Activated T-helper 1 cell treated with Interleukin-2 at 50 U/mL for 16 hours (primary cell): Measurements from ENCODE around the gene SLC22A23.

Source experiments
- DNase-seq: peaks from one replicate; pipeline ENCODE4 v3.0.0-alpha.2; 2020; ENCODE audit warnings: low read depth

SLC22A23 gene

DNA sequence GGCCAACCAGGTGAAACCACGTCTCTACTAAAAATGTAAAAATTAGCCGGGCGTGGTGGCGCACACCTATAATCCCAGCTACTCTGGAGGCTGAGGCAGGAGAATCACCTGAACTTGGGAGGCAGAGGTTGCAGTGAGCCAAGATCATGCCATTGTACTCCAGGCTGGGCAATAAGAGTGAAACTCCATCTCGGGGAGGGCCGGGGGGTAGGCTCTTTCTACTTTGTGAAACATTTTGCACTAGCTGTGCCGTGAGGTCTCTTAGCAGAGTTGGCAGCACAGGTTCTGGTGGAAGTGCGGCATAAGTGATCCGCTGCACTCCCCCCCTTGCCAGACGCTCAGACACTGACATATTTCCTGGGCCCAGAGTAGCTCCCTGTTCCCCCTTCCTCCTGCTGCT, 173.6 kb downstream of the SLC22A23 start:
- no peak for DNase-seq

DNA sequence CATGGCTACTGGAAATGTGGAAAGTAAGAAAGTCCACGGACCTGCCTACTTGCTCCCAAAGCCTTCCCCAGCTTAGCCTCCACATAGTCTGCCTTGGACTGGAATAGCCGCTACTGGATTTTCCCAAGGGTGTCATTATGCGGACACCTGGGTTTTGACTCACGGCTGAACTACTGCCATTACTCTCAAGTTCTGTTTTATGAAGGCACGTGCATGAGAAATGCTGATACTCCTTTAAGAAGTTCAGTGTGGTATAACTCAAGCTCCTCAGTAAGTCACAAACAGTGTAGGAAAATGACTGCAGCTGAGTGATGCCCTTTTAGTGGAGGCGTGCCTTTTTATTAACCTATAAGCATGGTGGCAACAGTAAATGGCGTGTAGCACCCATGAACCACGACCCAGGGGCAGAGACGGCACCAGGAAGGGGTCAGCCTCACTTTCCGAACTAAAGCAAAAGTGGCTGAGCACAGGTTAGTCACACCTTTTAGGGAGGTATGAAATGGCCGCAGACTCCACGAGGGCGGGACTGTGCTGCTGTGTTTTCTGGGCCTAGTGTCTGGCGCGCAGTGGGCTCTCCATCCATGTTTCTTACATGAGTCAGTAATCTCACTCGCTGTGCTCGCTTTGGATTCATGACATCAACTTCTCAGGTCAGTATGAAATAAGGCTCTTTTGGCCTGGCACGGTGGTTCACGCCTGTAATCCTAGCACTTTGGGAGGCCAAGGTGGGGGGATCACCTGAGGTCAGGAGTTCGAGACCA, 174.2 kb downstream of the SLC22A23 start:
- DNase-seq, result no peak

DNA sequence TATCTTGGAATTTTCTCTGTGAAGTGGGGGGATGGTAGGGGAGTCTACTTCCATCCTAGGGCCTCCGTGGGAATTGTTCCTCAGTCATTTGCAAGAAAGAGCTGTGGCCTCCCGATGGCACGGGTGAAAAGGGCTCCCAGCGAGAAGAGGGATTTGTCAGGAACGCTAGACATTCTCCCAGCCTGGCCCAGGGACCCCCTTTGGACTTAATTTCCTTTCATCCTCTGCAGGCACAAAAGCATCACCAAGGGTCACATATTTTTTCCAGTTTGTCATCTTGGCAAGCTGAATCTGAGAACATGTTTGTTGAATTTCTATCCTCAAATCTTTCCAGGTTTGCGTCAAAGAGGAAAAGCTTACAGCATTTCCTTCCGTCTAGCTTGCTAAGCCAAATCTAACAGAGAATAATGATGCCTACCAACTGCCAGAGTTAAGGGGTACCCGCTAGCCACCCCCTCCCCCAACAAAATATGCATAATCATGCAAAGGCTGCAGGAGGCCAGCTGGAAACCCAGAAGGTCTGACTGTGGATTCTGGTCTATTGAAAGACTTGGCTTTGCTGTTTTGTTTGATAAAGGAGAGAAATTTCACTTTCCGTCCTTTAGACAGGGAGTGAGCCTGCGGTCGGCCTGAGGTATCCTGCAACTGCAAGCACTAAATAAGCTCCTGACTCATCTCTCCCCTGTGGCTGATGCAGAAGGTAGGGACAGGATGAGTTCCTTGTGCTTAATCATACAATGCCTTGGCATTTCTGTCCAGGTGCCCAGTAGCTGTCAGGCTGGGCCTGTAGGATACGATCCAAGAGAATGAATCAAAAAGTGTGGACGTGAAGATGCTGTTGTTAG, 175.0 kb downstream of the SLC22A23 start:
- no peak for DNase-seq

DNA sequence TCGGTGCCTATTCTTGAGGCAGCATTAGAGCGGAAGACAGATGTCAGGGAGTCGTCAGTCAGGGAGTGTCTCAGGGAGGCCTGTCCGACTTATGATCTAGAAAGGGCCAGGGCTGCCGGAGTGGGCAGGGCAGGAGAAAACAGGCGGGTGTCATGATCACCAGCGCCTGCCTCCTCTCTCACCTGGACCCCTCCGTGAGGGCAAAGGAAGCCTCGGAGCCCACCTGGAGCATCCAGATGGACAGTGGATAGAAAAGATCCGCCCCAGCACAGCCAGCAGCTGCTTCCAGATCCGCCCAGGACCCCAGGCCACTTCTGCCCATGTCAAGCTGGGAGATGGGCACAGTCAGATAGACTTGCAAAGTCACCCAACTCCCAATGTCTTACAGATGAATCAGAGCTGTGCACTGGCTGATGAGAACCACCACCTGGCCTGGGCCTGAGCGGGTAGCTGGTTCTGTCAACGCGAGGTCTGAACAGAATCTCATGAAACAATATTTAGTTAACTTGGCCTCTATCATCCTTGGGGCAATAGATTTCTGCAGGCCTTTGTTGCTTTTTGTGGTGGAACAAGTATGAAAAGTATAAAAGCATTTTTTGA, 175.9 kb downstream of the SLC22A23 start:
- no peak for DNase-seq

DNA sequence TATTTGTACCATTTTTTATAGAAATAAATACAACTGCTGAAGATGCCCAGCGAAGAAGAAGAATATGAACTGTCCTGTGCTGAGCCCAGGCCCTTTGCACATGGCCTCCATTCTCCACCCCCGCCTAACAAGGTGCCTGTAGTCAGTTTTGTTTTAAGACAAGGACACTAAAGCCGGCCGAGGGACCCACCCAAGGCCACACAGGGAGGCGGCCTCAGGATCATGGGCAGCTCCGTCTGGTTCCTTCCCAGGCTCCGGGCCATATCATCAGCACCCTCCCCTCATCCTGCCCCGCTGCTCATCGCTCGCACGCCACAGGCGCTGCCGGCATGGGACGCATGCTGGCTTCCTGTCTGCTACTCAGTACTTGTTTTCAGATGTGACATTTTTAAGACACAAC, 176.8 kb downstream of the SLC22A23 start:
- DNase-seq, result no peak

DNA sequence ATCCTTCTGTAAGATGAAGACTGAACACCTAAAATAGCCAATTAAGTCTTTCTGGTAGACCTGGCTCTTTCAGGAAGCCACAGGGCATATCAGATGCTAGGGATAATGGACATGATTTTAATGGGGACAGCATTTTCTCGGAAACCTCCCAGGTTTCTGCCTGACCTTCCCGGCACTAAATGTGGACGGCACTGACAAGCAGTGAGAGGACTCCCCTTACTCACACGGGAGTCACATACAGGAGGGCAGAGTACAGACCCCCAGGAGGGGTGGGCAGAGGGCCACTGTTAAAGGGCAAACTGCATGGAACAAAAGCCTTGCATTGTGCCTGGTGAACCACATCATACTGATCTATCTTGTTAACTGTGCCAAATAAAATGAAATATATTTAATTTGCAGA, 178.2 kb downstream of the SLC22A23 start:
- DNase-seq, result no peak

DNA sequence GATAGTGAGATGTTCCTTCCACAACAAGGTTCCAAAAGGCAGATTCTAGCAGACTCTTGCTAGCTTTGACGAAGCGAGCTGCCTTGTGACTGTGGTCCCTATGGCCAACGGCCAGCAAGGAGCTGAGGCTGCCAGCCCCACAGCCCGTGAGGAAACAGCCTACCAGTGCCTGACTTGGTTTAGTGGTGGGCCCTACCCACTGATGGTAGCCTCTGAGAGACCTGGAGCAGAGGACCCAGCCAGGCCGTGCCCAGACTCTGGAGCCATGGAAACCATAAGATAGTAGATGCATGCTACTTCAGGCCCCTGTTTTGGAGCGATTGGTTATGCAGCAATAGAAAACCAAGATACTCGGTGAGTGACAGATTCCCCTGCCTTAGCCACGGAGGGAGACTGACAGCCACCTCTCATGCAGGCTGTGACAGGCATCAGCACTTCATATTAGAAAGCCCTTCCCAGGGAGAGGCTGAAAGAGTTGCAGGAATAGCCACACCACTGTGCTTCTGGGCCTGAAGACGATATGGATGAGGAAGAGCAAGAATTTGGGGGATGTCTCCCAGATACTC, 178.9 kb downstream of the SLC22A23 start:
- DNase-seq, result no peak

DNA sequence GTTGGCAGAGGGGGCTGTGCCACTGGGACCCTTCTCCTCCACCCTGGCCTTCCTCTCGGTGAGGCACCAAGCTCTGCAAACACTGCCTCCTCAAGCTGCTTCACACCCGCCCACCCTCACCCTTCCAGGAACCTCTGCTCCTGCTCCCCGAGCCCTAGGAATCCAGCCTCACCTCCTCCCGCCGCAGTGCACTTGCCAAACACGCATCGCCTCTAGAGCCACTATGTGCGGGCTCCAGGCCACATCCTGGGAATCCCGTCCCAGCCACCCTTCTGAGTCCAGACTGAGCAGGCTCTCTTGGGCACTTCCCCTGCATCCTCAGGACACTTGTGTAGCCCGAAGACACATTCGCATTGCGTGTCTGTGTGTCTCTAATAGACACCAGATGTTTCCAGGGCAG, 179.6 kb downstream of the SLC22A23 start:
- DNase-seq, result no peak

DNA sequence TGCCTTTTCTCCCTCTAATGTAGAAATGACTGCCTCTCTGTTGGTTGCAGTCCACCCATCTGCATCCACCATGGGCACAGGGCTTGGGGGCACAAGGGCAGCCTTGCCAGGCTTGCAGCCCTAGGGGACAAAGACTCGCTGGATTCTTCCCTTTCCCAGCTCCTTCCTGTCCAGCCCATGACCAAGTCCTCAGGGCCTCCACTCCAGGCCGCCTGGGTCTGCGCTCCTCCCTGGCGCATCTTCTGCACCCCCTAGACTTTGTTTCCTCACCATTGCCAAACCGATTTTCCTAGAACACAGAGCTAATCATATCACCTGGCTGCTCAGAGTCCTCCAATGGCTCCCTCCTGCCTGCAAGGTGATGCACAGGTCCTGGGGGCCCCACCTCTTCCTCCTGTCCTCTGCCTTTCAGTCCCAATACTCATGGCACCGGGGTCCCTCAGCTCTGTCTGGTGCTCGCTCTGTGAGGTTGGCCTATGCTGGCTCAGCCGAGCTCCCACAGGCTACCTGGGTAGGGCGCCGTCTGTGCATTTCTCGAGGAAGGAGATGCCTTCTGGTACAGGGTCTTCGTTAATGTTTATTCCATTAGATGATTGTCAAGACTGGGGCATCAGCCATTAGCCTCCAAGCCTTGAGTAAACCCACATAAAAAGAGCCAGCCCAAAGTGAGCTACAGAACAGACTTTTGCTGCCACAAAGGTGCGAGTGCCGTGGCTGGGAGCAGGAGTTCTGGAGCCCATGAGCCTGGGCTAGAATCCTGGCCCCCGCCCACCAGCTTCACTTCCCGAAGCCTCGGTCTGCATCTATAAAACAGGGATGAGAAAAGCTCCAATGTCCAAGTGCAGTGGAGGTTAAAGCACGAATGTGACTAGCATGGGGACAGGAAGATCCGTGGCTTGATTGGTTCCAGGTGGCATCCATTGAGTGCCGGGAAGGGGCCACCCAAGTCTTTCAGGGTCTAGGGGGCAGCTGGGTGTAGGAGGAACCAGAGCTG, 180.4 kb downstream of the SLC22A23 start:
- no peak for DNase-seq

DNA sequence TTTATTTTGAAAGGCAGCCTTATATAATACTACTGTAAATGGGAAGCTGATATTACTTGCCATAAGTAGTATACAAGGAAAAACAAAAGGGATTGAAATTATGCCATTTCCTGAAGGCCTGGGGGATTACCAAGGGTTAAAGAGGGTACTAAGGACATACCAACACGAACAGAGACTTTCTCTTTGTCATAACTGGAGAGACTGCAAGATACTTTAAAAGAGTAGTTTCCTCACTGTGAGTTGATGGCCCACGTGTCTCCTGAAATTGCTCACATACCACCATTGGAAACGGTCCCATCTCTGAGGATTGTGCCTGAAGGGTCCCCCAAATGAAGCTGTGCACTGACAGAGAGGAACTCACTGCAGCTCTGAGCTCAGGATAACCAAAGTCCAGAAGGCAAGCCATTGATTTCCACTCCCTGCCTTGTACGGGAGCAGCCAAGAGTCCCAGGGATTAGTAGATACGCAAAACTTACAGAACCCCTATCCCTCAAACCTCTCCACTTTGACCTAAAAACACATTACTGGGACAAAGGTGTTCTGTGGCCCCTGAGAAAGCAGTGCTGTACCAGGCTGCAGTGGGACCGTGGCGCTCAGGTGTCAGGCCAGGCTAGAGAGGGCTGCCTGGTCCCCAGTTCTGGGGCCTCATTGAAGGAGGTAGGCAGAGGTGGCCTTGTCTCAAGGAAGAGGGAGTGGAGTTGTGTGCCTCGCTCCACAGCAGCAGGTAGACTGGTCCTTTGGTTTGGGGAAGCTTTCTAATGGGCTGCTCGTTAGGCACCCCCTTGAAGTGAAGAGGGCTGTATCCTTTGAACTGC, 182.9 kb downstream of the SLC22A23 start:
- DNase-seq, result no peak

DNA sequence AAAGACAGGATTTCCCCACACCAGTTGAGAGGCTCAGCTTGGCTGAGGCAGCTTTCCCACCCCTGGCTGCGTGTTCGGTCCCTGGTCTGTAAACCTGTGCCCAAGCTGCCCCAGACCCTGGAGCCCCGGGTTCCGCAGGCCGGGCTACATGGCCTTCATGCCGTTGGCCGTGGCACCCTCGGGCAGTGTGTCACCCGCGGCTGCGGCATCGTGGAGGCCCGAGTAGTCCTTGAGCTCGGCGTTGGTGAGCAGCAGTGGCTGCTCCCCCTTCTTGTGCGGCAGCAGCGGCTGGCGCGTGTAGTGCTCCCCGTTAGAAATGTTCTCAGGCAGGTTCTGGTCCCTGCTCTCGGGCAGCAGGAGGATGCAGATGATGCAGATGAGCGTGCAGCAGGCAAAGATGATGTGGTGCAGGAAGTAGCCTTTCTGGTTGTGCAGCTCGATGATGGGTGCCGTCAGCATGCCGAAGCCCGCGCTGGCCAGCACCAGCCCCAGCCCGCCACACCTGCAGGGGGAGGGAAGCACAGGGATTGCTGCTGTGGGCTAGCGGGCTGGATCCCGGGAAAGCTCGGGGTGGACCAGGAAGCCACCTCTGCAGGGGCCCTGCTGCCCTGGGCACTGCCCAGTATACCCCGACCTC, 183.8 kb downstream of the SLC22A23 start:
- no peak for DNase-seq

DNA sequence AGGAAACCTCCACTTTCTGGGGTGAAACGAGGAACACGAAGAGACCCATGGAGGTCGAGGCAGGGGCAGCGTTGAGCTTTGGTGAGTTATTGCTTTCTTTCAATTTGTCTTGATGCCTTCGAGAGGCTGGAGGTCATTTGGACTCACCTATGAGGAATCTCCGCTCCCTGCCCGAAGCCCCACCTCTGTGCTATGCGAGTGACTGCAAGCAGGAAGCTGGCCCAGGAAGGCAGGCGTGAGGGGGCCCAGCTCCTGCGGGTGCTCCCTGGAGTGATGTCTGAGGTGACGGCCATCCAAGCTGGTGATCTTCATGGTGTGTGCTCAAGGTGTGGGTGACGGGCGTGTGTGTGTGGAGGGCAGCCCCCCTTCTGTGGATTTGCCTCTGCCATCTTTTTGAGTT, 185.1 kb downstream of the SLC22A23 start:
- DNase-seq, result no peak

DNA sequence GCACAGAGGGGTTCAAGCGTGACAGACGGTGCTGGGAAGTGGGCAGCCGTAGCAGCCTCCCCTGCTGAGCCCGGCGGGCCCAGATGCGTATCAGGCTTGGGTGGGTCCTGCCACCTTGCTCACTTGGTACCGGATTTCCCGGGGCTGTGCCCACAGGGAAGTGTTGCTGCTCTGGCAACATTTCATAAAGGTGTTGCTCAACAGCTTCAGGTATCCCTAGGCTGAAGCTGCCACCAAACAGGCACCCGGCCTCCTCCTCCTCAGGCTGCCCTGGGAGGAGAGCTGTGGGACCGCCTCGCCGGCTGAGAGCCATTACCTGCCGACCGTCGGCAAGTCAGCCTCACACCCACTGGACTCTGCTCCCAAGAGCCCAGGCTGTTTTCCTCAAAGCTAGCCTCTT, 186.6 kb downstream of the SLC22A23 start:
- no peak for DNase-seq

DNA sequence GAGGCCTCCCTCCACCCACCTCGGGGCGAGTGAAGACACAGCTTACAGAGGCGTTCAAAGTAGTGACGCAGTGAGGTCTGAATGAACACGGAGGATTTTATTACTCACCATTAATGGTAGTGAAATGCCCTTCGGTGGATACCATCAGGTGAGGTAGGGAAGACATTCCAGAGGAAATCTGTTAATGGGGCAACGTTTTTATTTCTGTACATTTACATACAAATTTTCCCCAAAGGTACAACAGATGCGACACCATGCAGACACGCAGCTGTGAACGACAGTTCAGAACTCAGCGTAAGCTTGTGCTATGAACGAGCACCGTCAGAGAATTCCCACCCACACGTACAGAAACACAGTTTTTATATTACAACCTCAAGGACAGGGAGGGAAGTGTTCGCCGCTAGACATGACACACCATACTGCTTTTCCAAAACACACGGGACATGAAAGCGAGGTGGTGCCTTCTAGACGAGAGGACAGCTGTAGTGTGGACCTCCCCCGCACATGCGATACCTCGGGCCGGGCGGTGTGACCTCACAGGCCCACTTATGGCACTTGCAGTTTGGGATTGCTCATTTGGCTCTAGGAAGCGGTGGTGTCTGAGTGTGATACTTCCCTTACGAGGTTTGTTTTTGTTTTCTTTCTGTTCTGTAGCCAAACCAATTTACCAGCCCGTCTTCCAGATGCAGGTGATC, 187.4 kb downstream of the SLC22A23 start:
- no peak for DNase-seq

DNA sequence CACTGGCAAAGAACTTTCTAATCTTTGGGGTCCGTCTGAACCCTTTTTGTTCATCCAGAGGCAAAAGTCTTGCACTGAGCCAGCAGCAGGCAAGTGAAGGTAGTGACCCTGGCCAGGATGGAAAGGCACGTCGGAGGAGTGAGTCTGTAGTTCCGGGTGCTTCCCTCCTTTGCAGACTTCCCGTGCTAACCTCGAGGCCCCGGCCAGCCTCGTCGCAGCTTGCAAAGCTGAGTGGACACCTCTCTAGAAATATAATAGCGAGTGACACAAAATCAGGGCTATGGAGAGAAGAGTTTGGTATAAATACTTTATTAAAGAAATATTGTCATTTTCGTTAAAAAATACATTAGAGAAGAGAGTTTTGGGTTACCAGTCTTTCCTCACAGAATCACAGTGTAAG, 188.2 kb downstream of the SLC22A23 start:
- DNase-seq, result no peak

DNA sequence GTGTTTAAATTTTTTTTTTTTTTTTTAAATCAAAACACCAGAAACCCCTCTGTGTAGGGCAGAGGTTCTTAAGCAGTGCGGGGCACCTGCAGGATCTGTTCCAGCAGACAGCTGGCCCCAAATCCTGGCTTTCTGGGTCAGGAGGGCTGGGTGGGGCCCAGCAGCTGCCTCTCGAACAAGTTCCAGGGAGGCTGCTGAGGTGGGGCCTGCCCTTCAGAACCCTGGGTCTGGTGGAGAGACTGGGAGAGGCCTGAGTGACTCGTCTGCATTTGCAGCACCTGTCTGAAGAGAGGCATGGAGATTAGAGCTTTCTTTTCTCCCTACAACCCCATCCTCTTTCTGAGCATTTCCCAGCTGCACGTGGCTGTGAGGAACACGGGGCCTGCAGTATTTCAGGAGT, 189.7 kb downstream of the SLC22A23 start:
- no peak for DNase-seq

DNA sequence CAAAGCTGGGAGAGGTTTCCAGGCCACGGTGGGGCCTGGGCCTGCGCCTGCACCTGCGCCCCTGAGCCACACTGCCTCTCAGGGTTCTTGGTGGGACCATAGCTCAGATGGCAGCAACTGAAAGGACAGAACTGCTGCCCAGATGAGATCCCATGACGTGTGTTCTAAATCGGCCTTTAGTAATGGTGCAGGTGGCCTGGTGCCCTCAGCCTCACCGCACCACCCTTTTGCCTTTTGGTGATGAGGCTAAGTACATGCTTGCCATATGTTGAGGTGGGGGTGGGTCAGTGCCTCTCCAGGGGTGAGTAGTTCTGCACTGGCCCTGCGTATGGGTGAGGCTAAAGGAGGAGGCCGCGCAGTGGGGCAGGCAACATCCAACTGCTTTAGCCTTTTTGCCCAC, 190.7 kb downstream of the SLC22A23 start:
- no peak for DNase-seq

DNA sequence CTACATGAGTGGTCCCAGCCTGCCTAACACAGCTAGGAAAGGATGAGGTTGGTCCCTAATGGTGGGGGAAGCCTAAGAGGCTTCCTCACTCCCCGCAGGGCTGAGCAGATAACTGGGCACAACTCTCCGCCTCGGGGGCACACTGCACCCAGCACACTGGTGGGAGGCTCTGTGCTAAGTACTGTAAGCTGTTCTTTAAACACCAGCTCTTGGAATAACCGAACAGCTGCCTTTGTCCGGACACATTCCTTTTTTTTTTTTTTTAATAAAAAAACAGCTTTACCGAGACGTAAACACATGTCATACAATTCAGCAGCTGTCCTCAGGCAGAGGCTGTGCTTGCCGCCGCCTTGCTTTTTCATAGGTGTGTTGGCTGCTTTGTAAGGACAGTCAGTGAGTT, 191.2 kb downstream of the SLC22A23 start:
- DNase-seq, result no peak

DNA sequence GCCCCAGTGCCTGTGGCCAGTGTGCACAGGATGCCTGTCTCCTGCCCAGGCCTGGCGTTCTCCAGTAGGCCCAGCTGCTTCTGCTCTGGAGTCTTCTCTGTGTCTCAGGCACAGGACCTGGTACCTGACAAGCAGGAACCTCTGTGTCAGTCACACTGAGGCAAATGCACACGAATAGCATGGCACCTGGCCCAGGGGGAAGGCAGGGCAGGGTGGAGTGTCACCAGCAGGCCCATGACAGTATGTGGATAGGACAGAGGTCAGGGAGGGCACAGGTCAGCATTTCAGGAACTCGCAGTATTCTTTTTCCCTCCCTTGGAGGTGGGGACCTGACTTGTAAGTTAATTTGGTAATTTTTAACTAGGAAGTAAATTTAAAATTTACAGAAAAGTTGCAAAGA, 192.5 kb downstream of the SLC22A23 start:
- no peak for DNase-seq

DNA sequence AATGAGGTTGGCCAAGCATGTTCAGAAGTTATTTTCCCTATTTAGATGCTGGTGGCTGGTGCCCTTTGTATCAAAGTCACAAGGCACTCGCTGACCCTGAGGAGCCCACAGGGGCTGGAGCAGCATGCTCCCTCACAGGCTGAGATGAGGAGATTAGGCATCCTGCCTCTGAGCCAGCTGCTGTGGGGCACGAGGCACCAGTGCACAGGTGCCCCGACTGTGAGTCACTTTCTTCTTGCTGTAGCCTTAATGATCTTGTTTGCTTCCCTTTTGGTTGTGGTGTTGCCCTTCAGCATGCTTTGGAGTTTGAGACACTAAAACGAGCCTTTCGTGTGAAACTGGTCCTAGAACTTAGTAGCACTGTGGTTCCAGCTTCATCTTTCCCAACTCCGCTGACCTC, 193.8 kb downstream of the SLC22A23 start:
- no peak for DNase-seq
